GM18519 (cell line): Measurements from ENCODE around the gene STYK1.

Experiments used
- ATAC-seq: cut with Tn5 transposase; IDR thresholded peaks from one replicate; pipeline ENCODE4 v1.9.1; 2021; ENCODE audit warnings: mild to moderate bottlenecking, moderate library complexity; ENCODE audit not compliant: unreplicated experiment, low FRiP score

STYK1 gene

GRCh38 chr12:10673659-10674384 is at the start of gene STYK1:
Gene STYK1, minus strand, starts transcription at chr12:10674052. Its CDS starts 39,434 bp downstream, at chr12:10634618.
- no peak for ATAC-seq

DNA sequence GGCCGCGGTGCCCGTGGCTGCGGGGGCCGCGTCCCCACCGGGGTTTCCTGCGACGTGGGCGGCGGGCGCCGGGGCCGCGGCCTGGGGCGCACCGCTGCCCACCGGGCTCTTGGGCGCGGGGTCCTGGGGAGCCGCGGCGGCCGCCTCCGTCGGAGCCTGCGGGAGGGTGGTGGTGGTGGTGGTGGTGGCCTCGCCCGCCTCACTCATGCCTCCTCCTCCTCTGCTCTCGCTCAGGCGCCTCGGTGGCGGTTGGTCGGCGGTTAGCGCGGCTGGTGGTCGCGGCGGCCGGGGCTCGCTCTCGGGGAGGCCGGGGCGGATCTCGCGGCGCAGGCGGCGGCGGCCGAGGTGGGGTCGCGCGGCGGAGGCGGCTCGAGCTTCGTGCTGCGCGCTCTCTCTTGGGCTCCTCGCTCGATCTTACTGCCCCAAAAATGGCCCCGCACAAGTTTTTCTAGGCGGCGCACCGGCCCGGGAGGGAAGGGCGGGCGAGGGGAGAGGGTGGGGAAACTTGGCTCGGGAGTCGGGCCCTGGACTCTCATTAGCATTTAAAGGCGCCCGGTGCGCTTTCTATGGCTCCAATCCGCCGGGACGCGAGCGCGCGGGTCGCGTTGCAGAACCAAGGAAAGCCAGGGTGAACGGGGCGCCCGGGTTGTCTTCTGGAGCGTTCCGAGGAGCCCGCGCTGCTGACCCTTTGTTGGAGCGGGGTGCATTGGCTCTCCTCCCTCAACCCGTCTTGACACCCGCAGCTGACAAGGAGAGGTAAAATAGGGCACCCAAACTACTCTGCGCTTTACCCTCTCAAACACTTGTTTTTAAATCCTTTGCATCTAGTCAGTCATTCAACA is 49.3 kb upstream of the STYK1 start, which contains the start of gene YBX3:
Gene YBX3, minus strand, starts transcription at position 419 of the 842 bp plus-strand sequence. Its CDS starts 212 bp downstream, at position 207.
- no peak for ATAC-seq

- no peak for ATAC-seq
Measured at GRCh38 chr12:10722502-10722904, 48.7 kb upstream of the STYK1 start.

DNA sequence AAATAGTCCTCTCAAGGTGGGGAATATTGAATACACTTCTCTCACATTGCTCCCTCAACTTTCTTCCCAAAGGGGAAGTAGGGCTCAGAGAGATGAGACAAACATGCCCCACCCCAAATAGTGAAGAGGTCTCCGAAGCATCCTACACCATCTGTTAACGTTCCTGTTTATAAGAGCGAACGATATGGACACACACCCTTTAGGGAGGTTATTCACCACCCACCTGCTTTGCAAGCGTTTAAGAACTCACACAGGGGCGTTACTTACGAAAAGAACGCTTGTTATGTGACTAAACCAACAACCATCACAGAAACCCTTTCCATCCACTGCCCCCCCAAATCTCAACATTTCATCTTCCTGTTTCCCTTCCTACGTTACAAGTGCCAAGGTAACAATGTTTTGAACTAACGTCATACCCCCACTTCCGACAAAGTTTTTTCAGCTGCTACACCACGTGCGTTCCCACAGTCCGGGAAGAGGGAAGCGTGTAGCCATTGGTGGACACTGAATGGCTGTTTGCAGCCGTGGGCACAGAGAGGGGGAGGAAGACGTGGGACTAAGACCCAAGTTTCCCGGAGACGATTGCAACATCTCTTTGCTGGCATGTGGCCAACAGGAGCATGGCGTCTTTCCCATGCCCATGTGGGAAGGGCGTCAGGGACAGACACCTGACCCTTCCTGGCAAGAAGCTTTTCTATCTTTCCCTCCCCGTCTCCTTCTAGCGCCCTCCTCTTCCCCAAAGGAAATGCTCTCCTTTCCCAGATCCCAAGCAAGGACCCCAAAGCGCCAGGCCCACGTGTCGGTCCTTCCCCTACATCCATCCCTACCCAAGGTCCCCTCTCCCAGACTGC is 48.0 kb upstream of the STYK1 start:
- no peak for ATAC-seq

GRCh38 chr12:10720974-10721650 is 47.3 kb upstream of the STYK1 start:
- ATAC-seq: no peak

- ATAC-seq: no peak
Measured at GRCh38 chr12:10719482-10719881, 45.6 kb upstream of the STYK1 start.

GRCh38 chr12:10718279-10718821 is 44.5 kb upstream of the STYK1 start:
- ATAC-seq: no peak

DNA sequence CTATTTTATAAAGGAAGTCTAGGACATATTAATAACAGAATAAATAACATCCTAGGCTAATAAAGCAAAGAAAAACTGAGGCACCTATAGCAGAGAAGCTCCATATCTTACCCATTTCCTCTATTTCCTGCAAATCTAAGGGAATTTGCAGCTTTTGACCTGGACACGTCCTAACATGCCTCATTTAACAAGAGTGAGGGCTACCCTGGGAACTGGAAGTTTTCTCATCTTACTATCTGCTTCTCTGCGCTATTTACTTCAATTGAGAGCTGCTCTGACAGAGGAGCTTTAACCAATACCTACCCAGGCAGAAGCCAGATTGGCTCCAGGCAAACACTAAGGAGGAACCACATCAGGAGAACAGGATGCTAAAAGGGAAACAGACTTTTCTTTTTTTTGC is 43.6 kb upstream of the STYK1 start:
- ATAC-seq: no peak

DNA sequence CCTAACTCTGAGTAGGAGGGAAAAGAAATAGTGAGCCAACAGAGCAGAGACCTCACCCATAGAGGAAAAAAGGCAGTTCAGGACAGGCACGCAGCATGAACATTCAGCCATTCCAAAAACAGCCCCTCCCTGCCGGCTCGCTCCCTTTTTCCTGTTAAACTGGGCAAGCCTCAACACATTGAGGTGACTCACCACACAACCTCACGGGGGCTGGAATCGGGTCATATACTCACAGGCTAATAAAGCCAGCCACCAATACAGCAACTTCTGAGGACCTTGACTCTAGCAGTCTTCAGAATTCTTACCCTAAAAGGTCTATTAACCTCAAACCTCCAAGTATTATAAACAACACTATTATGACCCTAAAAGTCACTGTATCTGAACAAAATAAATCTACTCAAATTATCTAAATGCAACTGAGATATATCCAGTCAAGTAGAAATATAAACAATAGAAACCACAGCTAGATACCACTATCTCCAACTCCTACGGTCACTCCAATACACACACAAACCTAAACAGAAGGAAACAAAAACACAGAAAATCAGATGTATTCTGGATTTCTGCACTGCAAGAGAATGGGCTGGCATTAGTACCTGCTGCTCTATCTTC is 43.0 kb upstream of the STYK1 start:
- no peak for ATAC-seq

DNA sequence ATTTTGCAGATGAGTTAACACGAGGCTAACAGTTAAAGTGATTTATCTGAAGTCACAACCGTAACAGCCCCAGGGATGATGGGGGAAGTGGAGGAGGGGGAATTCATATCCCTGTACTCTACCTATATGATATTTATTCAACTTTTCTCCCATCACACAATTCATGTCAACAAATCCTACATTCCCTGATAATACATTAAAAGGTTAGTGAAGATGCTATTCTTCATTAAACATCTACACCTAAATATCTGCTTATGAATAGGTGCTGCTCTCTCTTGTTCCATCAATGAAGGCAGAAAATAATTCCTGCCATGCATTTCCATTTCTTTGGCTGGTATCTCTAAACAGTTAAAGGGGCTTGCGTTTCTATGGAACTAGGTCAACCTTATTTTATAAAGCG is 42.4 kb upstream of the STYK1 start:
- ATAC-seq: no peak

- no peak for ATAC-seq
Measured at GRCh38 chr12:10715491-10715890, 41.6 kb upstream of the STYK1 start.

DNA sequence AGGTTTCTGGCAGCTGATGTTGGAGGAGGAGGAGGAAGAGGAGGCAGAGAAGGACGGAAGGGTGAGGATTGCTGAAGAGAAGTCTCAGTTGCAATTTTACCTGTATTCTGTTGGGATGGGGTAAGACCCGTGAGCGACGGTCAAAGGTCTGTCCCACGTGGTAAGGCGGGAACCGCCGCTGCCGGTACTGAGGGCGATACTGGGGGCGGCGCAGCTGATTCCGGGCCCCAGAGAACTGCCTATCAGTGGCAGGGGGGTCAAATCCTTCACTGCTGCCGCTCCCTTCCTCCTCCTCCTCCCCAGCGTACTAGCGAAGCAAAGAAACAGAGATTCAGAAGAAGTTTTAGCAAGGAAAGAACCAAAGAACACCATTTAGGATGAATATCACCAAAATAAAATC is 36.0 kb upstream of the STYK1 start:
- no peak for ATAC-seq

- ATAC-seq: no peak
Measured at GRCh38 chr12:10708862-10709261, 35.0 kb upstream of the STYK1 start.

DNA sequence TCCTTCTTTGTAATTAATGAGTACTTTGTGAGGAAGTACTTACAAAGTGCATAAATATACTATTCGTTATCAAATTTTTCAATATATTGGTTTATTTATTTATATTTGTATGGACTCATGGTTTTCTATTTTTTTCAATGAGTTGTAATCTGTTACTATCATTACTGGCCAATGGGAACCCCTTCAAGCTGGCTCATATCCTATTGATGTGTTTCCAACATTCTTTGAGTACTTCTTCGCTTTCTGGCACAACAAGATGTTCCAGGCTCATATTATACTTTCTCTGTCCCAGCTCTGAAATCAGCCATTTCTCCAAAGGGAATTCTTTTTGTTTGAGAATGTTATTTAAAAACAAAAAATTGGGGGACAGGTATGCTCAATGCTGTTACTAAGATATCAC is 31.8 kb upstream of the STYK1 start:
- no peak for ATAC-seq

DNA sequence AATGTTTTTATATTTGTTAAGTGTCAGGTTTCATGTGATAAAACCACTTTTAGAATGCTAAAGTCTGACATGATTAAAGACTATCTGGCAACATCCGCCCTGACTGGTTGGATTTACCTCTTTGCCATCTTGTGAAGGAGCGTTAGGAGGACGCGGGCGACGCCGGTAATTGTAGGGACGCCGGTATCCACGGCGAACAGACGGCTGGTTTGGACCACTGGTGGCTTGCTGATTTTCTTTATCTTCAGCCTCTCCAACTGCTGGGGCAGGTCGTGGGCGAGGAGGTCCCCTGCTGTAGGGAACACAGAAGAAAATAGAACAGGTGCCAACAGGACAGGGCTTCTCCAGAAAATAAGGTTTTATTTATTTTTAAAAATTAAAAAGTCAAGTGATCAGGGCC is 28.0 kb upstream of the STYK1 start:
- no peak for ATAC-seq

GRCh38 chr12:10701131-10701681 is 27.4 kb upstream of the STYK1 start:
- no peak for ATAC-seq

- ATAC-seq: no peak
Measured at GRCh38 chr12:10700581-10700980, 26.7 kb upstream of the STYK1 start.

- ATAC-seq: no peak
Measured at GRCh38 chr12:10697862-10698261, 24.0 kb upstream of the STYK1 start.

DNA sequence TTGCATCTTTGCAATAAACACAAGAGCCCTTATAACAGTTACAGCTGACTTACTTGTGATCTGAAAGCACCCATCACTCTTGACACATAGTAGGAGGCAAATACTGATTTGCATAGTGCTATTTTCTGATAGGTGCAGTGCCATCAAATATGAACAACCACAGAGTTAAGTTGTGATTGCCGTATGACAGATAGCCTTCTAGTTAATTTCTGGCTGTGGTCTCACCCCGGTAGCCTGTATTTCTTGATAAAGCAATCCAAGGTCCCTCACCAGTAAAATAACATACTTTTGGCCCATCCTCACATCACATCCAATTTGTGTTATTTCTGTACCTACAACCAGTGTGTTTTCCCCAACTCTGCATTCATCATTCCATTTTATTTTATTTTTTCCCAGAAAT is 23.3 kb upstream of the STYK1 start:
- ATAC-seq: no peak
